OCI-LY1 (cell line): ENCODE results near the gene HSPA4.
A peak's percentile ranks its signal among the peaks of the same experiment; 100 is the strongest.

Experiments
- H2AFZ ChIP-seq: fragments of 200-600 bp; sonication (generic), shearing (Covaris generic); 2 replicates; pipeline ENCODE4 v1.6.0; 2014; ENCODE audit warnings: antibody characterized with exemption, mild to moderate bottlenecking, low read length
- H3F3A ChIP-seq: fragments of 200-600 bp; sonication (generic), shearing (Covaris generic); 2 replicates; pipeline ENCODE4 v1.6.0; 2014; ENCODE audit warnings: mild to moderate bottlenecking, antibody characterized with exemption, low read length, moderate library complexity; ENCODE audit not compliant: insufficient read depth
- H3K27ac ChIP-seq: fragments of 200-600 bp; sonication (generic); 2 replicates; pipeline ENCODE4 v1.5.1; 2014; ENCODE audit warnings: low read length, mixed run types, mild to moderate bottlenecking, low read depth; ENCODE audit not compliant: poor library complexity, severe bottlenecking
- H3K27me3 ChIP-seq: fragments of 200-600 bp; sonication (generic); 2 replicates; pipeline ENCODE4 v1.6.0; 2014; ENCODE audit warnings: antibody characterized with exemption, mild to moderate bottlenecking, low read length, moderate library complexity; ENCODE audit not compliant: insufficient read depth
- H3K36me3 ChIP-seq: fragments of 200-600 bp; sonication (generic); 2 replicates; pipeline ENCODE4 v1.6.1; 2014; ENCODE audit warnings: mild to moderate bottlenecking, antibody characterized with exemption, low read length, moderate library complexity, mixed read lengths; ENCODE audit not compliant: insufficient read depth
- H3K4me1 ChIP-seq: fragments of 200-600 bp; sonication (generic); 2 replicates; pipeline ENCODE4 v1.5.1; 2014; ENCODE audit warnings: mild to moderate bottlenecking, low read length, moderate library complexity; ENCODE audit not compliant: insufficient read depth, severe bottlenecking
- H3K4me2 ChIP-seq: fragments of 200-600 bp; sonication (generic), shearing (Covaris generic); 2 replicates; pipeline ENCODE4 v1.6.1; 2014; ENCODE audit warnings: low read length
- H3K4me3 ChIP-seq: fragments of 200-600 bp; sonication (generic); 2 replicates; pipeline ENCODE4 v1.5.1; 2014; ENCODE audit warnings: low read length, low read depth, mild to moderate bottlenecking, mixed read lengths; ENCODE audit not compliant: poor library complexity, severe bottlenecking
- H3K79me2 ChIP-seq: fragments of 200-600 bp; shearing (Covaris generic); 2 replicates; pipeline ENCODE4 v1.6.1; 2016; ENCODE audit warnings: mixed run types, low read length, mixed read lengths; ENCODE audit not compliant: insufficient read depth
- H3K9ac ChIP-seq: fragments of 200-600 bp; sonication (generic), shearing (Covaris generic); 2 replicates; pipeline ENCODE4 v1.6.1; 2014; ENCODE audit warnings: mild to moderate bottlenecking, low read length, mixed read lengths
- H3K9me2 ChIP-seq: fragments of 200-600 bp; sonication (generic), shearing (Covaris generic); 2 replicates; pipeline ENCODE4 v1.6.1; 2014; ENCODE audit warnings: low read depth, mild to moderate bottlenecking, low read length, mixed read lengths
- H3K9me3 ChIP-seq: fragments of 200-600 bp; shearing (Covaris generic); 2 replicates; pipeline ENCODE4 v1.6.1; 2014; ENCODE audit warnings: low read length, mixed read lengths
- H4K20me1 ChIP-seq: fragments of 200-600 bp; sonication (generic), shearing (Covaris generic); 2 replicates; pipeline ENCODE4 v1.6.0; 2016; ENCODE audit warnings: mild to moderate bottlenecking, low read length; ENCODE audit not compliant: insufficient read depth
- EZH2 ChIP-seq: fragments of 200-600 bp; sonication (generic), shearing (Covaris generic); IDR thresholded peaks from 2 replicates; pipeline ENCODE4 v1.8.0; 2017; ENCODE audit warnings: borderline replicate concordance, mixed run types, mild to moderate bottlenecking, antibody characterized with exemption, low read length, moderate library complexity, mixed read lengths
- TF ChIP-seq, protein P1 (sequence below): fragments of 200-600 bp; sonication (generic), shearing (Covaris generic); IDR thresholded peaks from 2 replicates; pipeline ENCODE4 v1.5.1; 2017; ENCODE audit warnings: mild to moderate bottlenecking, antibody characterized with exemption, low read length, moderate library complexity, mixed read lengths

Gene HSPA4

DNA sequence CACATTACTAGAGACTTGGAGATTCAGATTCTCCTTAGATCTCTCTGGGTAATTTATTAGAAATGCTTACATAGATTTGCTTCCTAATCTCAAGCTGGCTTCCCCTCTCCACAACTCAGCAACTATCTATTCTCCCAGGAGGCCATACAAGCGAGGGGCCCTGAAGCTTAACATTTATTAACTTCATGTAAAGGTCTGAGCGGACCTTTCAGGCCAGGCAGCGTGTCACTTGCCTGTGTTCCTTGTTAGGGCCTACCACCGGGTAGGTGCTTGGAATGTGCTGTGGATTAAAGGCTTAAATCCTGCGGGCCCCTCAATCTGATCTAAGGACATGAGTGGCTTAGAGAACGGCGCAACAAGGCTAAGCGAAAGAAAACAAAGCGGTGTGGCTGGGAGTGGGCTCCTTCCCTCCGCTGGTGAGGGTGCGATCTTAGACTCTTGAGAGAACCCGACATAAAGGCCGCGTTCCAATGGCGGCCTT, 712 bp upstream of the HSPA4 start:
- H3K27ac ChIP-seq = peak overlapping the region; percentile 97
- H3F3A ChIP-seq = 0 out of 2 replicates have a peak, but pooled peaks cover 5% of the 10 kb centered on the region
- H3K27me3 ChIP-seq = no peaks in the 10 kb centered on the region
- peak overlapping the region; percentile 96 for H3K4me2 ChIP-seq
- H3K9me3 ChIP-seq = no peaks in the 10 kb centered on the region
- H3K9ac ChIP-seq = peak overlapping the region; percentile 92
- H3K9me2 ChIP-seq = no peaks in the 10 kb centered on the region
- peaks cover 66% of the 10 kb centered on the region for H3K4me1 ChIP-seq
- peaks cover 28% of the 10 kb centered on the region for H3K36me3 ChIP-seq
- H3K79me2 ChIP-seq = peaks cover 46% of the 10 kb centered on the region
- H3K4me3 ChIP-seq = peak overlapping the region; percentile 98
- H4K20me1 ChIP-seq = no peaks in the 10 kb centered on the region
- H2AFZ ChIP-seq = no peak overlapping the region
- no peak for TF ChIP-seq EZH2
- TF ChIP-seq, protein P1, sequence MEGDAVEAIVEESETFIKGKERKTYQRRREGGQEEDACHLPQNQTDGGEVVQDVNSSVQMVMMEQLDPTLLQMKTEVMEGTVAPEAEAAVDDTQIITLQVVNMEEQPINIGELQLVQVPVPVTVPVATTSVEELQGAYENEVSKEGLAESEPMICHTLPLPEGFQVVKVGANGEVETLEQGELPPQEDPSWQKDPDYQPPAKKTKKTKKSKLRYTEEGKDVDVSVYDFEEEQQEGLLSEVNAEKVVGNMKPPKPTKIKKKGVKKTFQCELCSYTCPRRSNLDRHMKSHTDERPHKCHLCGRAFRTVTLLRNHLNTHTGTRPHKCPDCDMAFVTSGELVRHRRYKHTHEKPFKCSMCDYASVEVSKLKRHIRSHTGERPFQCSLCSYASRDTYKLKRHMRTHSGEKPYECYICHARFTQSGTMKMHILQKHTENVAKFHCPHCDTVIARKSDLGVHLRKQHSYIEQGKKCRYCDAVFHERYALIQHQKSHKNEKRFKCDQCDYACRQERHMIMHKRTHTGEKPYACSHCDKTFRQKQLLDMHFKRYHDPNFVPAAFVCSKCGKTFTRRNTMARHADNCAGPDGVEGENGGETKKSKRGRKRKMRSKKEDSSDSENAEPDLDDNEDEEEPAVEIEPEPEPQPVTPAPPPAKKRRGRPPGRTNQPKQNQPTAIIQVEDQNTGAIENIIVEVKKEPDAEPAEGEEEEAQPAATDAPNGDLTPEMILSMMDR = no peak

DNA sequence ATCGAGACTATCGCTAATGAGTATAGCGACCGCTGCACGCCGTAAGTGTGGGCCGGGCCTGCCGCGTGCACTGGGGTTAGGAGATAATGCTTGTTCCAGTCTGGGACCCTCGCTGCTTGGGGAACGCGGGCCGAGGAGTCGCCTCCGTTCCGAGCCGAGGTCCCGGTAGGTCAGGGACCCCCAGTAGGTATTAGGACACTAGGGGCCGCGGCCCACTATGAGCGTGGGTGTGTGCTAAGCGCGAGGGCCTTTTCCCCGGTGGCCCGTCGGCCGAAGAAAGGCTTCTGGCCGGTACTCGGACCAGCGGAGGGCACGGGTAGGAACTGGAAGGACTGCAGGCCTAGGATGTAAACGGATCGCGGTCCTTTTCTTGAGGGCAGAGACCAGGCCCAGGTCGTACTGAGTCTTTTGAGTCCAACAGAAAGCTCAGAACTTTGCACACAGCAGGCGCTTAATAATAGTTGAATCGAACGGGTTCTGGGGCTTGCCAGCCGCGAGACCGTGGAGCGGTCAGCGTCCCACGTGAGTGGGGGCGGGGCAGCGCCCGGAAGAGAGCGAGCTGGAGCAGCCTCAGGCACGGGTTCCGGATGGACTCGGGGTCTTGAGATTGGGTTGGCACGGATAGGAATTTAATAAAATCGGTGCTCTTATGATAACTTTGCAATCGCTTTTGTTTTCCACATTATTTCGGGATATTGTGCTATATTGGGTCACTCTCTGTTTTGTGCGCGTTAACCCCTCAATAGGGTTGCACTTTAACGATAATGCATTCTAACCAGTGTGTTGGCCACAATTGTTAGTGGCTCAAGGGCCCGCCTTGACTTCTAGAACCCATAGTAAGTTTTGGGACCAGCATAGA, 733 bp downstream of the HSPA4 start:
- 0 out of 2 replicates have a peak, but pooled peaks cover 5% of the 10 kb centered on the region for H3F3A ChIP-seq
- peaks cover 67% of the 10 kb centered on the region for H3K4me1 ChIP-seq
- peak overlapping the region; percentile 96 for H3K4me2 ChIP-seq
- peaks cover 34% of the 10 kb centered on the region for H3K36me3 ChIP-seq
- no peaks in the 10 kb centered on the region for H3K9me2 ChIP-seq
- H3K9me3 ChIP-seq = no peaks in the 10 kb centered on the region
- H4K20me1 ChIP-seq = no peaks in the 10 kb centered on the region
- H3K27me3 ChIP-seq = no peaks in the 10 kb centered on the region
- TF ChIP-seq, protein P1 = no peak
- no peak for TF ChIP-seq EZH2
- peaks cover 61% of the 10 kb centered on the region for H3K79me2 ChIP-seq
- peak overlapping the region; percentile 92 for H3K9ac ChIP-seq
- no peak overlapping the region for H2AFZ ChIP-seq
- H3K27ac ChIP-seq = peak overlapping the region; percentile 97
- H3K4me3 ChIP-seq = peak overlapping the region; percentile 98

DNA sequence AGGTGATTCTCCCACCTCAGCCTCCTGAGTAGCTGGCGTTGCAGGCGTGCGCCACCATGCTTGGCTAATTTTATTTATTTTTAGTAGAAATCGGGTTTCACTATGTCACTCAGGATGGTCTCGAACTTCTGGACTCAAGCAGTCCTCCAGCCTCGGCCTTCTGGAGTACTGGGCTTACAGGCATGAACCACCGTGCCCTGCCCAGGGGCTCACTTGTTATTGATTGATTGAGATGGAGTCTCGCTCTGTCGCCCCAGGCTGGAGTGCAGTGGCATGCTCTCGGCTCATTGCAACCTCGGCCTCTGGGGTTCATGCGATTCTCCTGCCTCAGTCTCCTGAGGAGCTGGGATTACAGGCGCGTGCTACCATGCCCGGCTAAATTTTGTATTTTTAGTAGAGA, 1.6 kb downstream of the HSPA4 start:
- Histone ChIP-seq H3K9me2 (no peaks in the 10 kb centered on the region), H4K20me1 (no peaks in the 10 kb centered on the region), H3K4me1 (peaks cover 72% of the 10 kb centered on the region), H3K27ac (no peak overlapping the region), H3K9ac (peak overlapping the region; percentile 92; the same call in 1 of the 2 replicates), H3K36me3 (peaks cover 41% of the 10 kb centered on the region), H3K79me2 (peaks cover 70% of the 10 kb centered on the region), H3K4me2 (peak overlapping the region; percentile 96), H2AFZ (no peak overlapping the region), H3K27me3 (no peaks in the 10 kb centered on the region), H3F3A (0 out of 2 replicates have a peak, but pooled peaks cover 5% of the 10 kb centered on the region), H3K9me3 (no peaks in the 10 kb centered on the region), H3K4me3 (peak overlapping the region; percentile 98)
- TF ChIP-seq, protein P1 = no peak
- no peak for TF ChIP-seq EZH2
